GM19452 (cell line): Measurements from ENCODE around the gene MAP4K2.

ENCODE experiments used
- ATAC-seq: cut with Tn5 transposase; IDR thresholded peaks from one replicate; pipeline ENCODE4 v1.9.1; 2021; ENCODE audit not compliant: unreplicated experiment

MAP4K2 gene

GRCh38 chr11:64793271-64794160 lies 9.5 kb downstream of the MAP4K2 start:
- ATAC-seq: no peak

- ATAC-seq: no peak
Observed at GRCh38 chr11:64792482-64792881, 10.5 kb downstream of the MAP4K2 start.

GRCh38 chr11:64791781-64792291 lies 11.2 kb downstream of the MAP4K2 start:
- ATAC-seq: no peak

DNA sequence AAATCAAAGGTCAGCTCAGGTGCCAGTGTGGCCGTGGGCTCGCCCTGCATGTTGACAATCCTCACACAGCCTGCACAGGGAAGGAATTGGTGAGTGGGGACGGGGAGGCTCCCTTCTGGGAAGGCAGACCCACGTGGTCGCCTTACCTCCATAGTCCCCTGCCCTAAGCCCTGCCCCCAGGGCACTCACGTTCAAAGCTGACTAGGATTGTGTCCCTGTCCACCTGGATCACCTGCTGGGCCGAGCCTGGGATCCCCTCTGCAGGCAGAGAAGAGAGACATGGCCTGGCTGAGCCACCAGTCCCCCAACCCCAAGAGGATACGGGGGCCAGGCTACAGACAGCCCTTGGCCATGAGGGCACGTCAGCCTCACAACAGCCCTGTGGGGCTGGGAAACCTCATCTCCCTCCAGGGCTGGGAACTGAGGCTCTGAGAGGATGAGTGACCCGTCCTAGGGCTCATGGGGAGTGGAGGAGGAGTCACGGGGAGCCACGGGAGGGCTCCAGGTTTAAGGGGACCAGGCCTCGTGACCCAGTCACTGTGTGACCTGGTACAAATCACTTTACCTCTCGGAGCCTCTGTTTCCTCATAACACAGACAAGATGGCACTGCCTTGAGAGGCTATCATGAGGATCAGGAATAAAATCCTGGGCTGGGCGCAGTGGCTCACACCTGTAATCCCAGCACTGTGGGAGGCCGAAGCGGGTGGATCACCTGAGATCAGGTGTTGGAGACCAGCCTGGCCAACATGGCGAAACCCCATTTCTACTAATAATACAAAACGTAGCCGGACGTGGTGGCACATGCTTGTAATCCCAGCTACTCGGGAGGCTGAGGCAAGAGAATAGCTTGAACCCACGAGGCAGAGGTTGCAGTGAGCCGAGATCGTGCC lies 12.6 kb downstream of the MAP4K2 start:
- ATAC-seq: no peak

DNA sequence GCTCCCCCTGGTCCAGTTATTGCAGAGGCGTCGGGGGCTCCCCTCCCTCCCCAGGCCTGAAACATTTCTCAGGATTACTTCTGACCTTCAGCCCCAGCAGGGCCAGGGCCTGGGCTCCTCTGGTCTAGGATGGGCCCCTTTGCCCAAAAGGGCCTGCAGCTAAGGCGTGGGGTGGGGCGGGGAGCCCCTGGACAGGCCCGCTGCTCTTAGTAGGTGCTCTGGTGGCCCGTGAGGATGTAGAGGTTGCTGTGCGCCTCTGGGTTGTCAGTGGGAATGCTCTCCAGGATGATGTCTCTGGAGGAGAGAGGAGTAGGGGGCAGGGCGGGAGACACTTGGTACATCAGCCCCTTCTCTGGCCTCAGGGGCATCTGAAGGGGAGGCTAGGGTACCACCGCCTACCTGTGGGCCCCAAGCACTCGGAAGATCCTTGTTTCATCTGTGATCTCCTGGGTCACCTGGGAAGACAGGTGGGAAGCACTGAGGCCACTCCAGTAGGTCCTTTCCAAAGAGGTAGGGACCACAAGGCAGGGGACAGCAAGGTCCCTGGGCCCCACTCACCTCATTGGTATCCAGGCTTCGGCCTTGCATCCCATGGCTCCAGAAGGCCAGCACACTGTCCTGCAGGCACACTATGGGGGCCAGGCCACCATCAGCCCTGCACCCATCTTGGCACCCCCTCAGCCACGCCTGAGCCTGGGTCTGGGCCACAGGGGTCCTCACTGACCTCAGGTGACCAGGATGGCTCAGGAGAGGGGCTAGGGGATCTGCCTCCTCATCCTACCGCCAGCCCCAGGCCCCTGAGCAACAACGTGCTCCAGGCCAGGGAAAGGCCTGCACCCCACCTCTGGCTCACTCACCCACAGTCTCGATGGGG lies 13.4 kb downstream of the MAP4K2 start:
- ATAC-seq: no peak

- no peak for ATAC-seq
Observed at GRCh38 chr11:64788321-64789215, 14.4 kb downstream of the MAP4K2 start.

GRCh38 chr11:64787526-64788320 lies 15.3 kb downstream of the MAP4K2 start:
- no peak for ATAC-seq

DNA sequence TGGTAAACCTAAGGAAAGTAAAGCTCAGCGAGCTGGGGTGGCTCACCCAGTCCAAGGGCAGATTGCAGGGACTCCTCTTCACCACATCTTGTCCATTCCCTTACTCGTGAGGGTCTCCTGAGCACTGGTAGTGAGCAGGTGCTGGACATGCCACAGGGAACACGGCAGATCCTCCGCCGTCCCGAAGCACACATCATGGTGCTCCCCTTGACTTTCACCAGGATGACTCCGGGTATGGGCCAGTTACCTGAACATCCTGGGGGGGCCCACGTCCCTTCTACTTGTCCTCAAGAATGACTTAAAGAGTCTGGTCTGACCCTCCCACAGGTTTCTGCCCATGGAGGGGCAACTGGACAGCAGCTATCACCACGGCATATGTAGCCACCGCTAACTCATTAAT lies 16.7 kb downstream of the MAP4K2 start:
- no peak for ATAC-seq

GRCh38 chr11:64784813-64785581 lies 18.0 kb downstream of the MAP4K2 start:
- no peak for ATAC-seq

GRCh38 chr11:64778473-64779298 lies 24.3 kb downstream of the MAP4K2 start, which contains the start of gene SF1:
TSS of gene SF1 (minus strand) at chr11:64778542. CDS start at chr11:64778392, 150 bp downstream.
- peak; percentile 76 for ATAC-seq

GRCh38 chr11:64778223-64778472 lies 24.9 kb downstream of the MAP4K2 start:
- no peak for ATAC-seq

DNA sequence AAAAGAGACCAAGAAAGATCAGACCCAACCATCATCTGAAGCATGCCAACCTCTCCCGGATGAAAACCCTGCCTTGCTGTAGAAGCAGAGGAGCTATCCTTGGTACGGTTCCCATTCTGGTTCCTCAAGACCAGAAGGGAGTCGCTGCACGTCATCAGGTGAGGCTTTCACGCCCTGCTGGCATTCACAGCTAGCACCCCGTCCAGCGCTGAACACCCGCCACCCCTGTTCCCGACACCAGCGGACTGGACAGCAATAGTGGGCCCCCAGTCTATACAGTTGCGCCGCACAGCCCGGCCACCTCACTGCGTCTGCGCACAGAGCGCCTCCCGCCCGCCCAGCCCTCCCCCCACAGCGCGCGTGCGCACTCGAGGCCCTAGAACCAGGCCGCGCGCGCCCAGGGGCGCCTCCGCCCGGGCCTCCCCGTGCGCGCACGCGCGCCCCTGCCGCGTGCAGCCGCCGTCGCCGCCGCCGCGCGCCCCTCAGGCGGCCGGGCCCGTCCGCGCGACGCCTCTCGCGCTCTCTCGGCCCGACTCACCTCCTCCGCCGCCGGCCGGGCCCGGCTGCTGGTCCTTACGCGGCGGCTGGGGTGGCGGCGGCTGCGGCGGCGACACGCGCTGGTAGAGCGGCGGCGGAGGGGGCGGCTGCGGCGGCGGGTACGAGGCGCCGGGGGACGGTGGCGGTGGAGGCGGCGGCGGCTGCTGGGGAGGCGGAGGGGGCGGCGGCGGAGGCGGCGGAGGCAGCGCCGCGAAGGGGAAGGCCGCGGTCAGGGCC lies 25.4 kb downstream of the MAP4K2 start:
- peak; percentile 23 for ATAC-seq

DNA sequence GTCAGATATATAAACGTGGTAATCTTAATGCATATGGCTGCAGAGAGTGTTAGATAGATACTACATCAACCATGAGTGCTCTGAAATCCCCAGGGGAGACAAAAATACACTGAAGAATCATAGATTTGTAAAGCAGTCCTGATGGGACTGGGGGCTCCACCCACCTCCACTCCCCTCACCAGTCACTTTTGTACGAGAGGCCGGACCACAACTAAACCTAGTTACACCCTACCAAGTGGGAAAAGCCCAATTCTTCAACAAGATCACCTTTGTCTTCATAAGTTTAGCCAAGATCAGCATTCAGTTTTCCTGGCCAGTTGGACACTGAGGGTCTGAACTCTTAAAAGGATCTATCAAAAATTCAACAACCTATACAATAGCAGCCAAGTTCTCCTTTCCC lies 26.1 kb downstream of the MAP4K2 start:
- ATAC-seq: no peak

GRCh38 chr11:64776425-64776824 lies 26.6 kb downstream of the MAP4K2 start:
- no peak for ATAC-seq

DNA sequence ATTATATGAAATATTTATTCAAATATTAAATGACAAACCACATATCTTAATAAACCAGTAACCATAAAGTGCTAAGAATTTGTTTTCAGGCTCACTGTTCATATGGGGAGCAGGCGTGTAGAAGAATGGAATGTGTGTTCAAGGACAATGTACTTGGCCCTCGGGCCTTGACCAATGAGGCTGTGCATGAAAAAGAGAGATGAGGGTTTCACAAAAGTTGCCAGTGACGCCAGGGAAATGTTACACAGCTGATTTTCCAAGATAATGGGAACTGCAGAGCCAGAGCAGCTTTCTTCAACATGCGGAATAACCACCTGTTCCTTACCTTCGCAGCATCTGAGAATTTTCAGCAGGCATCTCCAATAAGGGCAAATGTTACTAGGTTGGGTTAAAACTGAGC lies 28.9 kb downstream of the MAP4K2 start:
- no peak for ATAC-seq

- ATAC-seq: no peak
Observed at GRCh38 chr11:64772303-64773018, 30.6 kb downstream of the MAP4K2 start.
